T-cell (primary cell): ENCODE measurements around the gene WDR26. TPM values are rescaled to one million over a fixed set of nuclear protein-coding genes. Genes with fewer than 3 reads are reported as not detected.

Experiments used
- ATAC-seq, 4 experiments: fragments of 200-7000 bp in 3 of 4; fragments of 150-1000 bp in 1 of 4; cut with Tn5 transposase; replicated peaks in 1 of 4; 1 replicate in 3 of 4; 2 replicates in 1 of 4; pipeline ENCODE4 v1.10.0; 2021; ENCODE audit warnings: moderate library complexity in 3 of 4, mild to moderate bottlenecking in 2 of 4, moderate number of reproducible peaks in 1 of 4
- CTCF ChIA-PET, 2 donors: fragments of 300-600 bp; sonication (Branson Sonifier 250); formaldehyde crosslinking; loops; one replicate each; lab custom pipeline; 2022; ENCODE audit warnings: antibody characterized with exemption in 2 of 2; lab: Charles Lee
- POLR2A ChIA-PET, 2 donors: fragments of 300-600 bp; sonication (Branson Sonifier 250); formaldehyde crosslinking; loops; one replicate each; lab custom pipeline; 2022; ENCODE audit warnings: antibody characterized with exemption in 2 of 2; lab: Charles Lee
- DNase-seq, 35 experiments: peaks; one replicate each; pipeline versions ENCODE4 v3.0.0 to v3.0.0-alpha.2; 2013 to 2023
- H3K27ac ChIP-seq: one replicate; pipeline ENCODE4 v1.5.1; 2013; ENCODE audit warnings: low read length
- H3K27me3 ChIP-seq, 2 experiments: replicated peaks in 1 of 2; 1 replicate in 1 of 2; 2 replicates in 1 of 2; pipeline versions ENCODE4 v1.6.1 to v1.7.0; 2013; ENCODE audit warnings: low read length in 1 of 2, mixed read lengths in 1 of 2; ENCODE audit not compliant: control insufficient read depth in 2 of 2, insufficient read depth in 2 of 2; ENCODE audit errors: extremely low read depth in 1 of 2
- H3K36me3 ChIP-seq, 2 donors: 1 replicate in 1 of 2; 2 replicates in 1 of 2; pipeline versions ENCODE4 v1.6.1 to v1.7.0; 2013; ENCODE audit warnings: low read length in 1 of 2; ENCODE audit not compliant: control insufficient read depth in 2 of 2, insufficient read depth in 1 of 2; ENCODE audit errors: extremely low read depth in 1 of 2
- H3K4me1 ChIP-seq, 2 experiments: 1 replicate in 1 of 2; 2 replicates in 1 of 2; pipeline versions ENCODE4 v1.6.1 to v1.7.0; 2013; ENCODE audit warnings: low read length in 2 of 2, mixed read lengths in 1 of 2; ENCODE audit not compliant: insufficient read depth in 2 of 2, control insufficient read depth in 1 of 2; ENCODE audit errors: extremely low read depth in 1 of 2
- H3K4me3 ChIP-seq, 2 donors: 1 replicate in 1 of 2; 2 replicates in 1 of 2; pipeline versions ENCODE4 v1.5.1 to v1.7.0; 2013; ENCODE audit warnings: mild to moderate bottlenecking in 2 of 2, low read length in 1 of 2, moderate library complexity in 1 of 2; ENCODE audit not compliant: control insufficient read depth in 1 of 2; ENCODE audit errors: extremely low read depth in 1 of 2
- H3K9me3 ChIP-seq: 2 replicates; pipeline ENCODE4 v1.7.0; 2013
- H3K27ac Mint-ChIP-seq, 2 donors: one replicate each; pipeline ENCODE4 v1.8.0; 2020 to 2021; ENCODE audit warnings: mild to moderate bottlenecking in 2 of 2, mixed read lengths in 2 of 2
- H3K27me3 Mint-ChIP-seq, 2 donors: one replicate each; pipeline ENCODE4 v1.8.0; 2021 to 2022; ENCODE audit warnings: mixed read lengths in 2 of 2
- H3K36me3 Mint-ChIP-seq: one replicate; pipeline ENCODE4 v1.8.0; 2021; ENCODE audit warnings: mixed read lengths
- H3K4me1 Mint-ChIP-seq, 3 donors: one replicate each; pipeline ENCODE4 v1.8.0; 2020 to 2022; ENCODE audit warnings: mixed read lengths in 3 of 3, mild to moderate bottlenecking in 1 of 3
- H3K4me3 Mint-ChIP-seq, 3 donors: one replicate each; pipeline ENCODE4 v1.8.0; 2020 to 2022; ENCODE audit warnings: mild to moderate bottlenecking in 3 of 3, mixed read lengths in 3 of 3, moderate library complexity in 3 of 3
- H3K9me3 Mint-ChIP-seq, 3 donors: one replicate each; pipeline ENCODE4 v1.8.0; 2020 to 2022; ENCODE audit warnings: mixed read lengths in 3 of 3
- WGBS: methylation state at CpG from one replicate; pipeline ENCODE4 v1.1.5; 2013; ENCODE audit warnings: missing lambda C conversion rate; ENCODE audit not compliant: insufficient coverage; 5-methylcytosine and 5-hydroxymethylcytosine counted together
- total RNA-seq, 35 experiments: library from RNA in 6 of 35; stranded (reverse) in 6 of 35; fragments of 120-200 nt in 1 of 35; gene quantifications; one replicate each; pipeline versions ENCODE4 v1.2.1 to v1.2.4 and lab custom pipeline; 2013 to 2026

WDR26 gene
- total RNA-seq, 5 donors from 2014 or later (not counting 1 experiment from before 2014, with no cell fraction given) = 90.7 to 166 (median 96.3) TPM

DNA sequence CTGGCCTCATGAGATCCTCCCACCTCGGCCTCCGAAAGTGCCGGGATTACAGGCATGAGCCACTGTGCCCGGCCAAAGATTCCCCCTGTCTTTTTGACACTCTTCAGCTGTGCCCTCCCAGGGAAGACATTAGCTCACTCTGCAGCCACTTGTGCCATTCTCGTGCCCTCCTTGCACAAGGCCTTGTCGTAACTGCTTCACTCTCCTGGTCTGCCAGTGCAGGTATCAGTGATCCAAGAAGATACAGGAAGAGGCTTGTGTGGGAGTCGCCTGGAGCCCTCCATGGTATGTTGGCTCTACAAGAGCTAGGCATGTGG, 22.0 kb upstream of the WDR26 start:
- Histone ChIP-seq H3K27ac (no peak overlapping the region), H3K36me3 (peaks cover 0 to 2% of the 10 kb centered on the region in 2 donors), H3K4me1 (peaks cover 0 to 9% of the 10 kb centered on the region in 2 experiments), H3K4me3 (no peak overlapping the region), H3K9me3 (no peaks in the 10 kb centered on the region), H3K27me3 (no peaks in the 10 kb centered on the region)
- Mint-ChIP-seq H3K4me1 (peaks cover 10 to 12% (median 11%) of the 10 kb centered on the region in 3 donors), H3K27ac (peak overlapping the region in 1 of 2 donors; percentile 22), H3K9me3 (no peaks in the 10 kb centered on the region), H3K27me3 (no peaks in the 10 kb centered on the region), H3K36me3 (no peaks in the 10 kb centered on the region), H3K4me3 (peak overlapping the region in 1 of 3 donors; percentile 38)
- POLR2A ChIA-PET = interaction anchor here in 1 of 2 donors (0.6 kb wide), 1 partner anchor 340 kb away, joined by 3 read pairs; no protein-coding TSS in a partner anchor
- DNase-seq (no peak), ATAC-seq (no peak)
- CTCF ChIA-PET = interaction anchor here (0.5 to 2.7 kb wide), 11 partner anchors 10 to 349 kb away, joined by 3 to 34 read pairs (median 6); no protein-coding TSS in a partner anchor
- 100% methylated on average over 3 of the region's 7 CpGs for WGBS

DNA sequence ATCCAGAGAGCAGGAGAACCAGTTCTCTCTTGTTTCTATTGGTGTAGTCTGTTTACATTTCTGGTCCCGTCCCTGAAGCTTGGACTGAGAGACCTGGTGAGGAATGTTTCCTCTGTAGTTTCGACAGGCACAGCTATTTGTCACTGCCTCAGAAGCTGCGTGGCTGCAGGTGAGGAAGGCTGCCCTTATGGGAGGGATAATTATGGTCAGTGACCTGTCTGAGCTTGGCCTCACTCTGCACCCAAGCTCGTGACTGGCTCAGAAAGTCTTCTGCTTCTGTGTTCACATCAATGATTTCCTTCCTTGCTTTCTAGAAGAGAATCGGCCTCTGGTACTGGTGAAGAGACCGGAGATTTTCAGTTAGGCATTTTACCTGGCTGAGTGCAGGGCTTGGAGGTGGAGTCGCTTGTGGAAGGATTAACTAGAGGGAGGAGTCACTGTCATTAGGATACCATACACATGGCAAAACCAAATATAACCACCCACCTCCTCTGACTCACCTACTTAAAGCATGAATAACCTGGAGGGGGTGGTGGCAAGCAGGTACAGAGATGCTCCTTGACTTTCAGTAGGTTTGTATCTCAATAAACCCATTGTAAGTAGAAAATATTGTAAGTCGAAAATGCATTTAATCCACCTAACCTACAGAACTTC, 19.9 kb upstream of the WDR26 start:
- H3K4me1 Mint-ChIP-seq = peaks cover 15 to 22% (median 16%) of the 10 kb centered on the region in 3 donors
- CTCF ChIA-PET = interaction anchor here in 1 of 2 donors (0.7 kb wide), 1 partner anchor 10 kb away, joined by 3 read pairs; no protein-coding TSS in a partner anchor
- H3K9me3 Mint-ChIP-seq = no peaks in the 10 kb centered on the region
- Histone ChIP-seq H3K27ac (no peak overlapping the region), H3K27me3 (no peaks in the 10 kb centered on the region), H3K9me3 (no peaks in the 10 kb centered on the region), H3K36me3 (peaks cover 2% of the 10 kb centered on the region in 2 donors), H3K4me3 (no peak overlapping the region), H3K4me1 (peaks cover 0 to 9% of the 10 kb centered on the region in 2 experiments)
- ATAC-seq = no peak
- POLR2A ChIA-PET = interaction anchor here (0.5 to 0.6 kb wide), 2 partner anchors 23 to 70 kb away, joined by 5 to 6 read pairs; no protein-coding TSS in a partner anchor
- no peaks in the 10 kb centered on the region for H3K27me3 Mint-ChIP-seq
- DNase-seq = no peak
- peaks cover 8% of the 10 kb centered on the region for H3K36me3 Mint-ChIP-seq
- WGBS = 85% methylated on average over 3 of the region's 8 CpGs
- H3K27ac Mint-ChIP-seq = peak overlapping the region in 1 of 2 donors; percentile 51
- no peak overlapping the region for H3K4me3 Mint-ChIP-seq

DNA sequence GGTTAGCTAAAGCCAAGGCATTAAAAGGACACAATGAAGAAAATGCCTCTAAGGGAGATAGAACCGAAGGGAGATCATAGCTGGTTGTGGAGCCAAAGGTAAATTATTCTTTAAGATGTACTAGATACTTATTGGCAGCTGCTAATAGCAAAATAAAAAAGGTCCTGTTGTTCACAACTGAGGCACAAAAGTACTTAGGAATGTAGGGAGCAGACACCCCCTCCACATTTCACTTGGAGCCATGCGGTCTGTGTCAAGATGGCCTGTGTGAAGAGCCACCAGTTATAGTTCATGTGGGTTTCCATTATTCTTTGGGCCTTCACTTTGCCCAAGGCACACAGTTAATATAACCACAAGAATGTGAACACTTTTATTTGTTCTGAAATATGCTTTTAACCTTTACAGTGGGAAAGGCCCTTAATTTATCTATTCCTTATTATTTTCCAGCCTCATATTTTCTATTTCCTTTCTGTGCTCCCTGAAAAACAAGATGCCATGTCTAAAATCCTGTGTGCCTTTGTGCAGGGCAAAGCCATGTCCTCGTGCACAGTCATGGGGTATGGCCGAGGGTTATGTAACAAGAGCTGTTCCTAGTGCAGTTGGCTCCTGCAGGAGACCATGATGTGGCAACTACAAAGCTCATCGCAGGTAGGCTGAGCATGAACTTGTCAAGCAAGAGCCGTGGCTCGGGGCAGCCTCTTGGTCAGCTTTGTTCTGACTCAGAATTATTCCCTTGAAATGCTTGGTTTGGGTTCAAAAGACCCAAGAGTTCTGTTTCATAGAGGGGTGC, 16.2 kb upstream of the WDR26 start:
- Mint-ChIP-seq H3K4me3 (no peak overlapping the region), H3K27ac (no peak overlapping the region), H3K9me3 (no peaks in the 10 kb centered on the region), H3K36me3 (peaks cover 18% of the 10 kb centered on the region), H3K27me3 (no peaks in the 10 kb centered on the region), H3K4me1 (peaks cover 5 to 18% (median 6%) of the 10 kb centered on the region in 3 donors)
- POLR2A ChIA-PET = interaction anchor here (0.6 to 1.0 kb wide), 2 partner anchors 17 to 86 kb away, joined by 3 read pairs; no protein-coding TSS in a partner anchor
- no peak for DNase-seq
- ATAC-seq = no peak
- Histone ChIP-seq H3K27me3 (no peaks in the 10 kb centered on the region), H3K36me3 (peaks cover 2 to 4% of the 10 kb centered on the region in 2 donors), H3K4me3 (no peak overlapping the region), H3K27ac (no peak overlapping the region), H3K4me1 (no peaks in the 10 kb centered on the region), H3K9me3 (no peaks in the 10 kb centered on the region)
- 93% methylated on average over 5 of the region's 7 CpGs for WGBS
- CTCF ChIA-PET = interaction anchor here (0.6 to 1.7 kb wide), 2 partner anchors 9 to 134 kb away, joined by 3 to 5 read pairs; no protein-coding TSS in a partner anchor

DNA sequence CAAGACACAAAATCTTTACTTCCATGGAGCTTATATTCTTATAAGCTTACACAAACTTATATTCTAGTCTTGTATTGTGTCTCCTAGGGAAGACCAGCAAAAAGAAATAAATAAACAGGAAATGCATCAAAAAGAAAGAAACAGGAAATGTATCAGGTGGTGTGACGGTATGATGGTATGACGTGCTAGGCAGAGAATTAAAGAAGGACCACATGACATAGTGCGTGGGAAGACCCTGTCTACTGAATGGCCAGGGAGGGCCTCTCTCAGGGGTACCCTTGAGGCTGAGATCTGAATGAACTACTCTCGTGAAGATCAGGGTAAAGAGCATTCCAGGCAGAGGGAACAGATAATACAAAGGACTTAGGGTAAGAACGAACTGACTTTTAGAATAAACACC, 15.6 kb upstream of the WDR26 start:
- no peaks in the 10 kb centered on the region for H3K27me3 ChIP-seq
- ChIA-PET CTCF (interaction anchor here (0.6 to 1.7 kb wide), 2 partner anchors 9 to 133 kb away, joined by 3 to 5 read pairs; no protein-coding TSS in a partner anchor), POLR2A (interaction anchor here in 1 of 2 donors (1.0 kb wide), 1 partner anchor 17 kb away, joined by 3 read pairs; no protein-coding TSS in a partner anchor)
- peaks cover 2 to 4% of the 10 kb centered on the region in 2 donors for H3K36me3 ChIP-seq
- Mint-ChIP-seq H3K4me1 (peaks cover 8 to 18% (median 8%) of the 10 kb centered on the region in 3 donors), H3K27ac (peak overlapping the region in 1 of 2 donors; percentile 66), H3K27me3 (no peaks in the 10 kb centered on the region), H3K9me3 (no peaks in the 10 kb centered on the region), H3K4me3 (no peak overlapping the region), H3K36me3 (peaks cover 21% of the 10 kb centered on the region)
- H3K4me3 ChIP-seq = no peak overlapping the region
- H3K4me1 ChIP-seq = no peaks in the 10 kb centered on the region
- peak in 1 of 4 experiments; percentile 87 for ATAC-seq
- no peaks in the 10 kb centered on the region for H3K9me3 ChIP-seq
- peak in 4 of 35 experiments; percentile 1 to 20 (median 8) for DNase-seq
- H3K27ac ChIP-seq = no peak overlapping the region
- WGBS = 65% methylated on average over 5 of the region's 5 CpGs

DNA sequence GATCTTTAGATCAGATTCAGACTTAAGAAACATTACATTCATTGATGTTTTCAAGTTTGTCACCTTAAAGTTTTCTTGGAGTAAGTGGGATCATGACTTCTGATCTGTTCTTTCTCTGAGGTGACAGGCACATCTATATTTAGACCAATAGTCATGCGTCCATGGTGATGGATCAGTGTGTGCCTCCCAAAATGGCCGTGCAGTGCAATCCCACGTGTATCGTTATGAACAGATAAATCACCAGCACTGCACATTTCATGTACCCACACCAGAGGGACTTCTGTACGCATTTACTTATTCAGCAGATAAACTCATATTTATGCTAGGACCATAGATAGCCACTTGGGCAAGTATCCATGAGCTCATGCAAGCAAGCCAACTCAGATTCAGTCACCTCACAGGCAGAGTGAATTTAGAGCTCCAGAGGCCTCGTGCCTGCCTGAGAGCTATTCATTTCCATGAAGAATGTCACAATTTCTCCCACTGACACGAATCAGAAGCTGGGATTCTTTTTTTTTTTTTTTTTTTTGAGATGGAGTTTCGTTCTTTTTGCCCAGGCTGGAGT, 13.9 kb upstream of the WDR26 start:
- ATAC-seq (no peak), DNase-seq (no peak)
- no peak overlapping the region for H3K4me3 Mint-ChIP-seq
- no peaks in the 10 kb centered on the region for H3K9me3 Mint-ChIP-seq
- Histone ChIP-seq H3K36me3 (peaks cover 0 to 4% of the 10 kb centered on the region in 2 donors), H3K4me3 (no peak overlapping the region), H3K4me1 (no peaks in the 10 kb centered on the region), H3K9me3 (no peaks in the 10 kb centered on the region), H3K27ac (no peak overlapping the region), H3K27me3 (no peaks in the 10 kb centered on the region)
- H3K27ac Mint-ChIP-seq = no peak overlapping the region
- H3K4me1 Mint-ChIP-seq = peaks cover 8 to 18% (median 8%) of the 10 kb centered on the region in 3 donors
- no peaks in the 10 kb centered on the region for H3K27me3 Mint-ChIP-seq
- ChIA-PET CTCF (interaction anchor here in 1 of 2 donors (0.7 kb wide), 1 partner anchor 220 kb away, joined by 4 read pairs; no protein-coding TSS in a partner anchor), POLR2A (interaction anchor here (0.5 to 0.6 kb wide), 3 partner anchors 30 to 117 kb away, joined by 3 to 4 read pairs (median 4); no protein-coding TSS in a partner anchor)
- WGBS = 100% methylated on average over 5 of the region's 8 CpGs
- peaks cover 21% of the 10 kb centered on the region for H3K36me3 Mint-ChIP-seq
